Measurements from ENCODE around the gene ARL4A.

The ARL4A gene

DNA sequence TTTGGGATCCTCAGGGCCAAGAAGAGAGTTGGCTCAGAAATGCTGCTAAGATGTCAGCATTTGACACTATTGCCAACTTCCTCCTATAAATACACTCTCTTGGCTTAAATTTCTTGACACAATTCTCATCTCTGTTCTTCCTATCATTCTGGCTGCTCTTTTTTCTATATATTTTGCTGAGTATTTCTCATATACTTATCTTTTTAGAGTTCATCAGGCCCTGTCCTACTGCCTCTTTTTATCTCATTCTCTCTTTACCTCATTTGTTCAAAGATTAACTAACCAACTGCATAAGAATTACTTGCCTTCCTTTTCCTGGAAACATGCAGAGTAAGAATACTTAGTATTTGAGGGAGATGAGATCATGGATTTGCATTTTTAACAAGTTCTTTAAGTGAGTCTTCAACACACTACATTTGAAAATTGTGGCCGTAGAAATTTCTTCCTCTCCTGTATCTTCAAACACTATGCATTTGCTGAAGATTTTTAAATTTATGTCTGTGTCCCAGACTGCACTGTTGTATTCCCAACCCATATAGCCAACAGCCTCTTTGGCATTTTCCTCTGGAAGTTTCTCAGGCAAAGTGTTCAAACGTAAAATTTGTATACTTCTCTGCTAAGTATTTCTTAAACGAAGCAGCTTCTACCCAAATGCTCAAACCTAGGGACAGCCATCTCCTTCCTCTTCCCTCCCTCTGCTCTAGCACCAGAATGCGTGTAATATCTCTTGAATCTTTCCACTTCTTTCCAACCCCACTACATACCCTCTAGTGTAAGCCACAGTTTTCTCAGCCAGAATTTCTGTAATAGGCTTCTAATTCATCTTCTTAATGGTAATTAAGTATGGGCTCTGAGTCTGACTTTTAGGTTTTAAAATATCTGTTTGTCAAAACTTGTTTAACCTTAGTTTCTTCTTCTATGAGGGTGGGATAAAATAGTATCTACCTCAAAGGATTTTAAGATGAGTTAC, 35.5 kb downstream of the ARL4A start:
- no peaks in the 10 kb centered on the region for H3K9me3 ChIP-seq (ENCODE audit: control insufficient read depth, low read length)
- peaks cover 4% of the 10 kb centered on the region for H3K4me1 ChIP-seq (ENCODE audit: control insufficient read depth, insufficient read depth, low read length, poor library complexity, severe bottlenecking)
- DNase-seq, result no peak
- no peak overlapping the region for H3K27ac ChIP-seq (ENCODE audit: insufficient read depth, low read length, poor library complexity, severe bottlenecking)
- no peak overlapping the region for H3K4me3 ChIP-seq (ENCODE audit: insufficient read depth, low read depth, low read length, poor library complexity, severe bottlenecking)
- no peaks in the 10 kb centered on the region for H3K36me3 ChIP-seq (ENCODE audit: control insufficient read depth, insufficient read depth, low read length)
- no peaks in the 10 kb centered on the region for H3K27me3 ChIP-seq (replicated peaks; ENCODE audit: control insufficient read depth, insufficient read depth, low read length, poor library complexity, severe bottlenecking)

DNA sequence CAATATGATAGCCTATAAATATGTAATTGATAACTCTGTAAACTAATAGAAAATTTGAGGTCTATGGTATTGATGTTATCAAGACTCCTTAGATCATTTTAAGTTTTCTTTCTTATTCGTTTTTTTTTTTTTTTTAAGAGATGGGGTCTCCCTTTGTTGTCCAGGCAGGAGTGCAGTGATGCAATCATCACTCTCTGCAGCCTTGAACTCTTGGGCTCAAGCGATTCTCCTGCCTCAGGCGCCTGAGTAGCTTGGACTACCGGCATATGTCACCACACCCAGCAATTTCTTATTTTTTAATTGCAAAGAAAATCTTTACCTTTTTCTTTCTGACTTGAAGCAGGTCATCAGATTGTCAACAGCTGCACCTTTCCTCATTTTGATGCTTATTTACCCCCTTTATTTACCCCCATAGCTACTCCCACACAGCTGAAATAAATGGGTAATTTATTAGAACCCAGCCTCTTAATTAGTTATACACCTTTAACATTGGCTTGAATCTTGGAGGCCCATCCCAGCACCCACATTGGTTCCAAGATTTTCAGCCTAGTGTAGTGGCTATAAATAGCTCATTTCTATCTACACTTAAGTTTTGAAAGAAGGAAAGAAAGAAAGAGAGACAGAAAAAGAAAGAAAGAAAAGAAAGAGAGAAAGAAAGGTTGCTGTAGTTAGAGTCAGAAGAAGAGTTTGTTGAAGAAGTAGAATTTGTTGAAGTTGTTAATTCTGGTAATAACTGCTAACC, 38.3 kb downstream of the ARL4A start:
- Histone ChIP-seq H3K27me3 (replicated peaks; ENCODE audit: control insufficient read depth, insufficient read depth, low read length, poor library complexity, severe bottlenecking) (no peaks in the 10 kb centered on the region), H3K36me3 (ENCODE audit: control insufficient read depth, insufficient read depth, low read length) (no peaks in the 10 kb centered on the region), H3K9me3 (ENCODE audit: control insufficient read depth, low read length) (no peaks in the 10 kb centered on the region), H3K4me3 (ENCODE audit: insufficient read depth, low read depth, low read length, poor library complexity, severe bottlenecking) (no peak overlapping the region), H3K27ac (ENCODE audit: insufficient read depth, low read length, poor library complexity, severe bottlenecking) (no peak overlapping the region), H3K4me1 (ENCODE audit: control insufficient read depth, insufficient read depth, low read length, poor library complexity, severe bottlenecking) (peaks cover 3% of the 10 kb centered on the region)
- DNase-seq, result no peak

DNA sequence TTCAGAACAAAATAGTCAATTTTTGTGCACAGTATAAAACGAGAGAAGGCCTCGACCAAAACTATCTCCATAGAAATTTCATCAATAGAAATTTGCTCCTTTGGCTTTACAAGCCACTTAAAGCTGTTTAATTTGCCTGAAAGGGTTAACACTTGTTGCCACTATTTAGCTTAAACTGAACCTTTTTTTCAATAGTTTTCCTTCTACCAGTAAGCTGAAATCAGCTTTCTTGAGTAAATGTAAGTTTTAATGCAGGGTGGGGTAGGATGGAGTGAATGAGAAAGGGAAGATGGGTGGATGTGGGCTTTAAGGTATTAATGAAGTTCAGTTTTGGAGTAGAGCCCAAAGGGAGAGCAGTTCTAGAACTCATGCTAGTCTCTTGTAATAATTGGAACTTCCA, 39.5 kb downstream of the ARL4A start:
- Histone ChIP-seq H3K4me3 (ENCODE audit: insufficient read depth, low read depth, low read length, poor library complexity, severe bottlenecking) (no peak overlapping the region), H3K27me3 (replicated peaks; ENCODE audit: control insufficient read depth, insufficient read depth, low read length, poor library complexity, severe bottlenecking) (no peaks in the 10 kb centered on the region), H3K36me3 (ENCODE audit: control insufficient read depth, insufficient read depth, low read length) (no peaks in the 10 kb centered on the region), H3K9me3 (ENCODE audit: control insufficient read depth, low read length) (no peaks in the 10 kb centered on the region), H3K4me1 (ENCODE audit: control insufficient read depth, insufficient read depth, low read length, poor library complexity, severe bottlenecking) (peaks cover 11% of the 10 kb centered on the region), H3K27ac (ENCODE audit: insufficient read depth, low read length, poor library complexity, severe bottlenecking) (no peak overlapping the region)
- DNase-seq, result no peak

DNA sequence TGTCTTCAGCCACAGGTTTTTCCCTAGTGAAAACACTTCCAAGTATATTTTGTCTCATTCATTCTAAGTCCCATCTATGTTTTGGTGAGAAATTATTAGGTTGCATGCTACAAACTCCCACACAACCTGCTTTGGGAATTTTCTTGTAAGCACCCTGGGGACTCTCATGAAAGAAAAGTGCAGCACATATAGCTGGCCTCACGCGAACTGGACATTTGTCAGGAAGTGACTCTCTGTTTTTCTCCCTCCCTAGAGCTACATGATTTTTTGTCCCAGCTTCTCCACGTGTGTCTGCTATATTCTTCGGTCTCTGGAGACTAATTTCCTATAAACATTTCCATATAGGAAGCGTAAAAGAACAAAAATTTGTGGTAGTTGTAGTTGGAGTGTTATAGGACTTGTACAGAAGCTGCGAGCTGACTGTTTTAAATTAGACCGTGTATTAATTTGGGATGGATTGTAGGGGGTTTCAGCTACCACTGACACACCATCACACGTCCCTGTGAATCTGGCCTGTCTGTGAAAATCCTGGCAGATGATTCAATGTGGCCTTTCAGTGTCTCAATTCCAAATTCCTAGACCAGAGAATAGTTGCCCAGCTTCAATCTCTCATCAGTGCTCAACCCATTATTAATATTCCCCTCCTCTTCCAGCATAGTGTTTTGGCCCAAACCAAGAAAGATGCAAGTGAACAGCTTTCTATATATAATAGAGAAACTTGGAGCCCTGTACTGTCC, 40.2 kb downstream of the ARL4A start:
- Histone ChIP-seq H3K27me3 (replicated peaks; ENCODE audit: control insufficient read depth, insufficient read depth, low read length, poor library complexity, severe bottlenecking) (no peaks in the 10 kb centered on the region), H3K4me1 (ENCODE audit: control insufficient read depth, insufficient read depth, low read length, poor library complexity, severe bottlenecking) (peaks cover 11% of the 10 kb centered on the region), H3K27ac (ENCODE audit: insufficient read depth, low read length, poor library complexity, severe bottlenecking) (no peak overlapping the region), H3K36me3 (ENCODE audit: control insufficient read depth, insufficient read depth, low read length) (no peaks in the 10 kb centered on the region), H3K9me3 (ENCODE audit: control insufficient read depth, low read length) (no peaks in the 10 kb centered on the region), H3K4me3 (ENCODE audit: insufficient read depth, low read depth, low read length, poor library complexity, severe bottlenecking) (no peak overlapping the region)
- no peak for DNase-seq

DNA sequence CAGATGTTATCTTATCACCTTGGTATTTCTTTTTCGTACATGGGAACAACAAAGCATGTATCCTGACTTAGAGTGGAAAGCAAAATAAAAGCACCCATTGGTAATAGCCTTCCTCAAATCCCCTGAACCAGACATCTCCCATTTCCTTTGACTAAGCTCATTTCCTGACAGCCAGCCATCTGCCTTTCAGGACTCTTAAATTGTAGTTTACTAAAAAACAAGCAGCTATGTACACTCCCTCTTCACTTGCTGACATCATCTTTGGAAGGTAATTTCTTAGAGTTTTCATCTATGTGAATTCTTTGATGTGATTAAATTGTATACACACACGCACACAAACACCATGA, 40.7 kb downstream of the ARL4A start:
- no peak overlapping the region for H3K27ac ChIP-seq (ENCODE audit: insufficient read depth, low read length, poor library complexity, severe bottlenecking)
- peaks cover 11% of the 10 kb centered on the region for H3K4me1 ChIP-seq (ENCODE audit: control insufficient read depth, insufficient read depth, low read length, poor library complexity, severe bottlenecking)
- H3K27me3 ChIP-seq (replicated peaks; ENCODE audit: control insufficient read depth, insufficient read depth, low read length, poor library complexity, severe bottlenecking), result no peaks in the 10 kb centered on the region
- no peak for DNase-seq
- H3K9me3 ChIP-seq (ENCODE audit: control insufficient read depth, low read length), result no peaks in the 10 kb centered on the region
- no peaks in the 10 kb centered on the region for H3K36me3 ChIP-seq (ENCODE audit: control insufficient read depth, insufficient read depth, low read length)
- no peak overlapping the region for H3K4me3 ChIP-seq (ENCODE audit: insufficient read depth, low read depth, low read length, poor library complexity, severe bottlenecking)

DNA sequence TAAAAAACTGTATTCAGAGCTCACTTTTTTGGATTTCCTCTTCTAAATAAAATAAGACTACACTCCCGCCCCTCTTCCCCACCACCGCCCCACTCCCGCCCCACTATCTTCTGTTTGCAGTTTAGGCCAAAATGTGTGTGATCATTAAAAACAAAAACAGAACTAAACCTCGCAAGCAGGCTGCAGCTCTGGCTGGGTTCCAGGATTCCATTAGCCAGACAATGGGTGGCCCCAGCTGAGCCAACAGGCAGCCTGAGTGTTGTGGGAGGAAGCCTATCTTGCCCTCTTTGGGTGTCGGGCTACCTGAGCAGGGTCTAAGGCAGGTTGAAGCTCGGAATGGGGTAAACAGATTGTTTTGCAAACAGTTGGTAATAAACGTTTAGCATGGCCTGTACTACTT, 41.7 kb downstream of the ARL4A start:
- no peak for DNase-seq
- Histone ChIP-seq H3K9me3 (ENCODE audit: control insufficient read depth, low read length) (no peaks in the 10 kb centered on the region), H3K36me3 (ENCODE audit: control insufficient read depth, insufficient read depth, low read length) (no peaks in the 10 kb centered on the region), H3K4me3 (ENCODE audit: insufficient read depth, low read depth, low read length, poor library complexity, severe bottlenecking) (no peak overlapping the region), H3K4me1 (ENCODE audit: control insufficient read depth, insufficient read depth, low read length, poor library complexity, severe bottlenecking) (peaks cover 11% of the 10 kb centered on the region), H3K27ac (ENCODE audit: insufficient read depth, low read length, poor library complexity, severe bottlenecking) (no peak overlapping the region), H3K27me3 (replicated peaks; ENCODE audit: control insufficient read depth, insufficient read depth, low read length, poor library complexity, severe bottlenecking) (no peaks in the 10 kb centered on the region)

DNA sequence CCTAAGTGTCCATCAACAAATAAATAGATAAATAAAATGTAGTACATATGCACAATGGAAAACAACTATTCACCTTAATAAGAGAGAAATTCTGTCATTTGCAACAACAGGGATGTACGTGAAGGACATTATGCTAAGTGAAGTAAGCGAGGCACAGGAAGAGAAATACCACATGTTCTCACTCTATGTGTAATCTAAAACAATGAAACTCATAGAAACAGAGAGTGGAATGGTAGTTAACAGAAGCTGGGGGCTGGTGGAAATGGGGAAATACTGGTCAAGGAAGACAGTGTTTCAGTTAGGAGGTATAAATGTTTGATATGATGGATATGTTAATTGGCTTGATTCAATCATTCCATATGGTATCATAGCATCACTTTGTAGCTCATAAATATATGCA, 43.1 kb downstream of the ARL4A start:
- Histone ChIP-seq H3K27me3 (replicated peaks; ENCODE audit: control insufficient read depth, insufficient read depth, low read length, poor library complexity, severe bottlenecking) (no peaks in the 10 kb centered on the region), H3K27ac (ENCODE audit: insufficient read depth, low read length, poor library complexity, severe bottlenecking) (peak overlapping the region; percentile 40), H3K36me3 (ENCODE audit: control insufficient read depth, insufficient read depth, low read length) (no peaks in the 10 kb centered on the region), H3K4me3 (ENCODE audit: insufficient read depth, low read depth, low read length, poor library complexity, severe bottlenecking) (no peak overlapping the region), H3K9me3 (ENCODE audit: control insufficient read depth, low read length) (no peaks in the 10 kb centered on the region), H3K4me1 (ENCODE audit: control insufficient read depth, insufficient read depth, low read length, poor library complexity, severe bottlenecking) (peaks cover 11% of the 10 kb centered on the region)
- DNase-seq, result no peak

DNA sequence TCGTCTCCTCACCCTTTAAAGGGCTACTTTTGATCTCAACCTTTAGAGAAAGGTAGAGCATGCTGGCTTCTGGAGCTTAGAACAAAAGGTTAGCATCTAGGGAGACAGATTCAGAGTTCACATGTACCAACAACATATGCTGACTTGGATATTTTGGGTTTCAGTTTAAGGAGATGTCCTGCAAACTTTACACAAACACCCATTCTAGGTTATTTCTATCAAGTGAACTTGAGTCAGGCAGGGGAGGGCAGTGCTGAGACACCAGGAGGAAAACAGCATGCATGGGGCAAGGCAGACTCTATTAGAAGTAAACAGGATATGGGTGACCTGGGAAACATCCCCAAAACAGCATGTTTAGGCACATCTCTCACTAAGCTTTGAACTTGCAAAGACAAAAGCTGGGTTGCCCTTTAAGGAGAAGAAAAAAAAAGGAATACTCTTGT, 43.8 kb downstream of the ARL4A start:
- Histone ChIP-seq H3K27ac (ENCODE audit: insufficient read depth, low read length, poor library complexity, severe bottlenecking) (peak overlapping the region; percentile 40), H3K4me1 (ENCODE audit: control insufficient read depth, insufficient read depth, low read length, poor library complexity, severe bottlenecking) (peaks cover 11% of the 10 kb centered on the region), H3K27me3 (replicated peaks; ENCODE audit: control insufficient read depth, insufficient read depth, low read length, poor library complexity, severe bottlenecking) (no peaks in the 10 kb centered on the region), H3K36me3 (ENCODE audit: control insufficient read depth, insufficient read depth, low read length) (no peaks in the 10 kb centered on the region), H3K4me3 (ENCODE audit: insufficient read depth, low read depth, low read length, poor library complexity, severe bottlenecking) (no peak overlapping the region), H3K9me3 (ENCODE audit: control insufficient read depth, low read length) (no peaks in the 10 kb centered on the region)
- DNase-seq, result no peak

DNA sequence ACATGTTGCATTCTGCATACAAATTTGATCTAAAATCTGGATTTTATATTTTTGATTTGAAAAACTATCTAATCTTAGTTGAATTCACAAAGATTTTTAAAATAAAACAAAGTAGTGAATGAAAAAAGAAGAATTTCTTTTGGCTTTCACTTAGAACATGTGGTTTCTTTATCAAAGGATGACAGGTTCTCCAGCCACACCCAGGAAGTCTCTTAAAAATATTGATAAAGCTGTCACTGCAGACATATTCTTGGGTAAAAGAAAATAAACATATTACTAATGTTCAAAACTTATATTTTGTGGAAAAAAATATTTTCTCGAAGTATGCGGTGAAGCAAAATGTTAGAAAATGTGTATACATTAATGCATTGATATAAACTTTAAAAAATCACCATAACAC, 44.3 kb downstream of the ARL4A start:
- Histone ChIP-seq H3K27ac (ENCODE audit: insufficient read depth, low read length, poor library complexity, severe bottlenecking) (no peak overlapping the region), H3K4me1 (ENCODE audit: control insufficient read depth, insufficient read depth, low read length, poor library complexity, severe bottlenecking) (peaks cover 11% of the 10 kb centered on the region), H3K36me3 (ENCODE audit: control insufficient read depth, insufficient read depth, low read length) (no peaks in the 10 kb centered on the region), H3K27me3 (replicated peaks; ENCODE audit: control insufficient read depth, insufficient read depth, low read length, poor library complexity, severe bottlenecking) (no peaks in the 10 kb centered on the region), H3K9me3 (ENCODE audit: control insufficient read depth, low read length) (no peaks in the 10 kb centered on the region), H3K4me3 (ENCODE audit: insufficient read depth, low read depth, low read length, poor library complexity, severe bottlenecking) (no peak overlapping the region)
- DNase-seq, result no peak
